Gastroesophageal sphincter (tissue), 3 donors: ENCODE measurements around the gene PHACTR1.

Experiments used
- EP300 ChIP-seq: sonication (generic); formaldehyde crosslinking; IDR thresholded peaks from one replicate; pipeline ENCODE4 v1.6.1; 2017; ENCODE audit warnings: antibody characterized with exemption, mild to moderate bottlenecking
- POLR2A ChIP-seq, 2 donors: fragments of 450-650 bp; IDR thresholded peaks; one replicate each; pipeline ENCODE4 v1.6.1; 2017; ENCODE audit warnings: antibody characterized with exemption in 2 of 2, mild to moderate bottlenecking in 2 of 2, moderate library complexity in 1 of 2
- POLR2AphosphoS5 ChIP-seq: sonication (generic); formaldehyde crosslinking; IDR thresholded peaks from one replicate; pipeline ENCODE4 v1.6.1; 2017; ENCODE audit warnings: antibody characterized with exemption
- TF ChIP-seq, protein P1 (sequence below), 4 experiments: fragments of 200-600 bp in 2 of 4; fragments of 450-650 bp in 2 of 4; sonication (generic) in 1 of 4; IDR thresholded peaks; one replicate each; pipeline ENCODE4 v1.5.1; 2017 to 2019; ENCODE audit warnings: antibody characterized with exemption in 4 of 4, mild to moderate bottlenecking in 2 of 4, moderate library complexity in 2 of 4

GRCh38 chr6:13327691-13328075, 611.1 kb downstream of the PHACTR1 start:
- TF ChIP-seq, protein P1, sequence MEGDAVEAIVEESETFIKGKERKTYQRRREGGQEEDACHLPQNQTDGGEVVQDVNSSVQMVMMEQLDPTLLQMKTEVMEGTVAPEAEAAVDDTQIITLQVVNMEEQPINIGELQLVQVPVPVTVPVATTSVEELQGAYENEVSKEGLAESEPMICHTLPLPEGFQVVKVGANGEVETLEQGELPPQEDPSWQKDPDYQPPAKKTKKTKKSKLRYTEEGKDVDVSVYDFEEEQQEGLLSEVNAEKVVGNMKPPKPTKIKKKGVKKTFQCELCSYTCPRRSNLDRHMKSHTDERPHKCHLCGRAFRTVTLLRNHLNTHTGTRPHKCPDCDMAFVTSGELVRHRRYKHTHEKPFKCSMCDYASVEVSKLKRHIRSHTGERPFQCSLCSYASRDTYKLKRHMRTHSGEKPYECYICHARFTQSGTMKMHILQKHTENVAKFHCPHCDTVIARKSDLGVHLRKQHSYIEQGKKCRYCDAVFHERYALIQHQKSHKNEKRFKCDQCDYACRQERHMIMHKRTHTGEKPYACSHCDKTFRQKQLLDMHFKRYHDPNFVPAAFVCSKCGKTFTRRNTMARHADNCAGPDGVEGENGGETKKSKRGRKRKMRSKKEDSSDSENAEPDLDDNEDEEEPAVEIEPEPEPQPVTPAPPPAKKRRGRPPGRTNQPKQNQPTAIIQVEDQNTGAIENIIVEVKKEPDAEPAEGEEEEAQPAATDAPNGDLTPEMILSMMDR (IDR thresholded peaks at IDR 0.05) = no peak
- TF ChIP-seq POLR2A (IDR thresholded peaks at IDR 0.05) (no peak), POLR2AphosphoS5 (no peak), EP300 (no peak)
